Caco-2 (cell line): Measurements from ENCODE around the gene JDP2. TPM values are rescaled to one million over a fixed set of nuclear protein-coding genes. Genes with fewer than 3 reads are reported as not detected.

ENCODE experiments used
- BruUV-seq: library from RNA; stranded (reverse); fragments of 400-500 nt; replicated peaks from 2 replicates; lab custom pipeline; 2021; lab: Mats Ljungman, UMichigan
- CTCF ChIA-PET: fragments of 300-600 bp; sonication (Branson Sonifier 250); formaldehyde crosslinking; loops from one replicate; lab custom pipeline; 2022; ENCODE audit warnings: antibody characterized with exemption; lab: Charles Lee
- POLR2A ChIA-PET: fragments of 300-600 bp; sonication (Branson Sonifier 250); formaldehyde crosslinking; loops from one replicate; lab custom pipeline; 2022; ENCODE audit warnings: antibody characterized with exemption; lab: Charles Lee
- DNase-seq, 2 experiments: peaks; one replicate each; pipeline versions ENCODE4 v3.0.0 to v3.0.0-alpha.2; 2020 to 2022
- H3K27me3 ChIP-seq: replicated peaks from 2 replicates; pipeline ENCODE4 v1.6.0; 2011; ENCODE audit warnings: low read length; ENCODE audit not compliant: control insufficient read depth, insufficient read depth
- H3K36me3 ChIP-seq: 2 replicates; pipeline ENCODE4 v1.5.1; 2011; ENCODE audit warnings: low read length; ENCODE audit not compliant: control insufficient read depth, insufficient read depth
- H3K4me1 ChIP-seq: fragments of 250-450 bp; sonication (Bioruptor Pico); 2 replicates; pipeline ENCODE4 v1.5.1; 2020; ENCODE audit warnings: mild to moderate bottlenecking
- H3K4me3 ChIP-seq: 2 replicates; pipeline ENCODE4 v1.5.1; 2011; ENCODE audit warnings: low read depth, mild to moderate bottlenecking, control low read depth, low read length
- H3K9me3 ChIP-seq: fragments of 250-450 bp; sonication (Bioruptor Pico); 2 replicates; pipeline ENCODE4 v1.5.1; 2020; ENCODE audit warnings: mild to moderate bottlenecking, moderate library complexity
- H3K27ac Mint-ChIP-seq: one replicate; pipeline ENCODE4 v1.8.0; 2022; ENCODE audit warnings: mixed read lengths; ENCODE audit not compliant: unreplicated experiment
- H3K27me3 Mint-ChIP-seq: one replicate; pipeline ENCODE4 v1.8.0; 2022; ENCODE audit warnings: mixed read lengths; ENCODE audit not compliant: insufficient read depth, unreplicated experiment
- H3K36me3 Mint-ChIP-seq: one replicate; pipeline ENCODE4 v1.8.0; 2022; ENCODE audit warnings: mild to moderate bottlenecking, mixed read lengths; ENCODE audit not compliant: insufficient read depth, unreplicated experiment
- H3K4me1 Mint-ChIP-seq: one replicate; pipeline ENCODE4 v1.8.0; 2022; ENCODE audit warnings: low read depth, mixed read lengths; ENCODE audit not compliant: unreplicated experiment
- H3K4me3 Mint-ChIP-seq: one replicate; pipeline ENCODE4 v1.8.0; 2022; ENCODE audit warnings: mild to moderate bottlenecking, moderate library complexity, mixed read lengths; ENCODE audit not compliant: unreplicated experiment
- H3K9me3 Mint-ChIP-seq: one replicate; pipeline ENCODE4 v1.8.0; 2022; ENCODE audit warnings: mixed read lengths; ENCODE audit not compliant: unreplicated experiment
- CTCF ChIP-seq, 2 experiments: fragments of 200-600 bp in 1 of 2; IDR thresholded peaks; 1 replicate in 1 of 2; 2 replicates in 1 of 2; pipeline versions ENCODE4 v1.5.1 to v1.8.0; 2011 to 2022; ENCODE audit warnings: antibody characterized with exemption in 1 of 2, control low read depth in 1 of 2, inconsistent platforms in 1 of 2, low read depth in 1 of 2, low read length in 1 of 2, mild to moderate bottlenecking in 1 of 2, moderate library complexity in 1 of 2; ENCODE audit not compliant: insufficient read depth in 1 of 2, severe bottlenecking in 1 of 2, unreplicated experiment in 1 of 2
- intact Hi-C: fragments of 100-400 bp; cut with micrococcal nuclease; formaldehyde crosslinking; loops from one replicate; pipeline ENCODE4 v1.10.0; 2022; ENCODE audit not compliant: unreplicated experiment
- total RNA-seq: library from RNA; stranded (reverse); gene quantifications from 2 replicates; pipeline ENCODE4 v1.2.3, GENCODE V29; 2022

The JDP2 gene
- total RNA-seq, 1 experiment from 2014 or later: 95.7 TPM

GRCh38 chr14:75443203-75443969 is 15.6 kb downstream of the JDP2 start:
- Histone ChIP-seq H3K27me3 (no peaks in the 10 kb centered on the region), H3K36me3 (no peaks in the 10 kb centered on the region; the same call in 1 of the 2 replicates), H3K4me3 (no peak overlapping the region), H3K4me1 (peaks cover 4% of the 10 kb centered on the region; the same call in 1 of the 2 replicates), H3K9me3 (no peaks in the 10 kb centered on the region)
- POLR2A ChIA-PET: interaction anchor here (0.5 to 0.7 kb wide), 2 partner anchors 10 to 147 kb away, joined by 3 to 8 read pairs; no protein-coding TSS in a partner anchor
- peaks cover 29% of the 10 kb centered on the region for H3K4me1 Mint-ChIP-seq
- no peak for TF ChIP-seq CTCF (IDR thresholded peaks at IDR 0.05; ENCODE audit: insufficient read depth in 1 of 2, low read depth in 1 of 2, low read length in 1 of 2, severe bottlenecking in 1 of 2, unreplicated experiment in 1 of 2)
- H3K27ac Mint-ChIP-seq: peak overlapping the region; percentile 67
- peaks cover 99% of the 10 kb centered on the region for H3K36me3 Mint-ChIP-seq
- BruUV-seq: no TSS peak
- CTCF ChIA-PET: no interaction called here
- H3K9me3 Mint-ChIP-seq: no peaks in the 10 kb centered on the region
- intact Hi-C loops: no loop called here
- no peak overlapping the region for H3K4me3 Mint-ChIP-seq
- no peak for DNase-seq
- no peaks in the 10 kb centered on the region for H3K27me3 Mint-ChIP-seq

DNA sequence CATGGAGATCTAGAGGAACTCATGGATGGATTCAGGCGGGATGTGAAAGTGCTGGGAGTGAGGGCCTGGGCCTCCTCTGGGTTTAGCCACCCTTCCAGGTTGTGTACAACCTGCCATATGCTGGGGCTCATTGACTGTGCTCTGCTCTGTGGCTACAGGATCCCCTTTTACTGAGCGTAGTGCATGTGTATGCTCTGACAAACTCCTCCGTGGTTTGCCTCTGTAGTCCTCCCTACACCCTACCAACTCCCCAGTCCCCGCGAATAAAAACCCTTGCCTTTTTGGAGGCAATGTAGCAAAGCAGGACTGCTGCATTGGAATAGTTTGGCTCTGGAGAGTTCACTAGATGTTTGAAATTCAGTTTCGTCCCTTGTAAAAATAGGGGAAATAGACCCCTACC is 17.4 kb downstream of the JDP2 start:
- Mint-ChIP-seq H3K36me3 (peaks cover 99% of the 10 kb centered on the region), H3K9me3 (no peaks in the 10 kb centered on the region), H3K27me3 (no peaks in the 10 kb centered on the region), H3K27ac (no peak overlapping the region), H3K4me3 (no peak overlapping the region), H3K4me1 (peaks cover 47% of the 10 kb centered on the region)
- Histone ChIP-seq H3K4me3 (no peak overlapping the region), H3K36me3 (no peaks in the 10 kb centered on the region; the same call in 1 of the 2 replicates), H3K9me3 (no peaks in the 10 kb centered on the region), H3K27me3 (no peaks in the 10 kb centered on the region), H3K4me1 (peaks cover 21% of the 10 kb centered on the region)
- POLR2A ChIA-PET: no interaction called here
- DNase-seq: no peak
- no peak for TF ChIP-seq CTCF (IDR thresholded peaks at IDR 0.05; ENCODE audit: insufficient read depth in 1 of 2, low read depth in 1 of 2, low read length in 1 of 2, severe bottlenecking in 1 of 2, unreplicated experiment in 1 of 2)
- BruUV-seq: no TSS peak
- intact Hi-C loops: no loop called here
- CTCF ChIA-PET: no interaction called here

DNA sequence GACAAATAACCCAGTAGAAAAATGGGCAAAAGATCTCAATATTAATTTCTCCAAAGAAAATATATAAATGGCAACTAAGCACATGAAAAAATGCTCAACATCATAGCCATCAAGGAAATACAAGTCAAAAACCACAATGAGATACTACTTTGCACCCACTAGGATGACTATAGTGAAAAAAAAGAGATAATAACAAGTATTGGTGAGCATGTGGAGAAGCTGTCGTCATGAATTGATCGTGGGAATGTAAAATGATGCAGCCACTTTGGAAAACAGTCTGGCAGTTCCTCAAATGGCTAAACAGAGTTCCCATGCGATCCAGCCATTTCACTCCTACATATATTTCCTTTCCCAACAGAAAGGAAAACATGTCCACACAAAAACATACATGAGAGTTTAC is 18.1 kb downstream of the JDP2 start:
- ChIA-PET POLR2A (no interaction called here), CTCF (interaction anchor here (0.8 kb wide), 1 partner anchor 30 kb away, joined by 3 read pairs; no protein-coding TSS in a partner anchor)
- no peaks in the 10 kb centered on the region; the same call in 1 of the 2 replicates for H3K36me3 ChIP-seq
- no peaks in the 10 kb centered on the region for H3K9me3 Mint-ChIP-seq
- no peak for DNase-seq
- no peaks in the 10 kb centered on the region for H3K27me3 ChIP-seq
- H3K4me3 Mint-ChIP-seq: no peak overlapping the region
- intact Hi-C loops: no loop called here
- peaks cover 99% of the 10 kb centered on the region for H3K36me3 Mint-ChIP-seq
- H3K27ac Mint-ChIP-seq: peak overlapping the region; percentile 45
- TF ChIP-seq CTCF (IDR thresholded peaks at IDR 0.05; ENCODE audit: insufficient read depth in 1 of 2, low read depth in 1 of 2, low read length in 1 of 2, severe bottlenecking in 1 of 2, unreplicated experiment in 1 of 2): no peak
- BruUV-seq: TSS peak; percentile 11
- H3K4me1 ChIP-seq: peaks cover 29% of the 10 kb centered on the region
- no peaks in the 10 kb centered on the region for H3K9me3 ChIP-seq
- H3K27me3 Mint-ChIP-seq: no peaks in the 10 kb centered on the region
- peaks cover 51% of the 10 kb centered on the region for H3K4me1 Mint-ChIP-seq
- no peak overlapping the region for H3K4me3 ChIP-seq
